ENCODE data around the gene CARHSP1.
"Not testable (repeated sequence)": the region's sequence is repeated elsewhere in the genome, so short reads cannot be mapped to it uniquely, and the experiment has no call there.

CARHSP1 gene

DNA sequence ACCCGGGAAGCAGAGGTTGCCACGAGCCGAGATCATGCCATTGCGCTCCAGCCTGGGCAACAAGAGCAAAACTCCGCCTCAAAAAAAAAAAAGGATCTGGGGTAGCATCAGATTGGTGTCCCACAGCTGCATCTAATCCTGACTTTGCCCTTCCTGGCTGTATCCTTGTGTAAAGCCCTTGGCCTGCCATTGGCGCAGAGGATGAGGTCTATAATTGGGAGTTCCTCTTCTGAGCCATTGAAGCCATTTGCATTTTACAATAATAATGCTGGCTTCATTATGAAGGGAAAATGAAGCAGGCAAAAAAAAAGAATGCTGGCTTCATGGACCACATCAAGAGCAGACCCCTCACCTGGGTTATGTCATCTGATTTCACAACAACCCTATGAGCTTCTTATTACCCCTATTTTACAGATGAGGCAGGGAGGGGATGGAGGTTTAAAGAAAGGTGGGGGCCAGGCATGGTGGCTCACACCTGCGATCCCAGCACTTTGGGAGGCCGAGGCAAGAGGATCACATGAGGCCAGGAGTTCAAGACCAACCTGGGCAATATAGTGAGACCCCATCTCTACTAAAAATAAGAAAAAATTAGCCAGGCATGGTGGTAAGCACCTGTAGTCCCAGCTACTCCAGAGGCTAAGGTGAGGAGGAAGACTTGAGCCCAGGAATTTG is 12.2 kb upstream of the CARHSP1 start:
- no peak for TF ChIP-seq SPI1 (IDR thresholded peaks at IDR 0.05; ENCODE audit: borderline replicate concordance, low read depth)
- TF ChIP-seq GABPA (IDR thresholded peaks at IDR 0.05; ENCODE audit: low read depth), result no peak
- TF ChIP-seq REST (IDR thresholded peaks at IDR 0.05; ENCODE audit: insufficient replicate concordance, low read depth), result no peak
- TF ChIP-seq CTCF (IDR thresholded peaks at IDR 0.05; ENCODE audit: insufficient read depth, low read length), result no peak
- TF ChIP-seq POLR2AphosphoS5 (IDR thresholded peaks at IDR 0.05; ENCODE audit: low read depth), result no peak
- H3K4me3 ChIP-seq (replicated peaks; ENCODE audit: insufficient read depth, low read length), result no peak overlapping the region
- peaks cover 12% of the 10 kb centered on the region for H3K27me3 ChIP-seq (ENCODE audit: insufficient read depth, poor library complexity, severe bottlenecking)
- no peak for DNase-seq (ENCODE audit: low read depth in 1 of 2, low spot score in 1 of 2)
- H3K27ac ChIP-seq (replicated peaks), result no peak overlapping the region

- TF ChIP-seq REST (IDR thresholded peaks at IDR 0.05; ENCODE audit: insufficient replicate concordance, low read depth), result no peak
- TF ChIP-seq POLR2AphosphoS5 (IDR thresholded peaks at IDR 0.05; ENCODE audit: low read depth), result no peak
- TF ChIP-seq CTCF (IDR thresholded peaks at IDR 0.05; ENCODE audit: insufficient read depth, low read length), result no peak
- no peak for TF ChIP-seq SPI1 (IDR thresholded peaks at IDR 0.05; ENCODE audit: borderline replicate concordance, low read depth)
- TF ChIP-seq GABPA (IDR thresholded peaks at IDR 0.05; ENCODE audit: low read depth), result no peak
- Histone ChIP-seq H3K27ac (replicated peaks) (no peak overlapping the region), H3K4me3 (replicated peaks; ENCODE audit: insufficient read depth, low read length) (no peak overlapping the region), H3K27me3 (ENCODE audit: insufficient read depth, poor library complexity, severe bottlenecking) (no peaks in the 10 kb centered on the region)
- no peak for DNase-seq (ENCODE audit: low read depth in 1 of 2, low spot score in 1 of 2)
Measured at GRCh38 chr16:8878523-8878911, 9.7 kb upstream of the CARHSP1 start.

DNA sequence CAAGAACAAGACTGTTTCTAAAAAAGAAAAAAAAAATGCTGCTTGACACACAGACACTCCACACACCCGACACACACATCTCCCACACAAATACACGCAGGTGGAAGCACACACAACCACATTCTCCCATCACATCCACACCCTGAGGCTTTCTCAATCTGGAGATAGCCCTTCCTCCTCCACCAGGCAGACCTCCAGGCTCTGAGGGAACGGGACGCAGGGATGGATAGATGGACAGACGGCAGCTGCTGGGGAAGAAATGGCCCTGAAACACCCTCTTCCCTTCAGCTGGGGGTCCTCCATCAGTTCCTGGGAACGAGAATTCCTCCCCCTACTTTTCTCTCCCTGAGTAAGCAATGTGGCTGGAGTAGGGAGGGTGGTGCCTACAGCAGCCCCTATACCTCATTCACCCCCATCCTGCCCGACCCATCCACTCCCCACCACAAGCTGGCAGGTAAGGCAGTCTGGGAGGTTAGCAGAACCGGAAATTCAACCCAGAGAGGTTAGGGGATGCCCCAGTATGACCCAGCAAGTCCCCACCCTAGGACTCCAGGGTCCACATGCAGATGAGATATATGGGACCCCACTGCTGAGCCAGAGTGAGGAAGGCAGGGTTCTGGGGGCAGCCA is 9.2 kb upstream of the CARHSP1 start:
- TF ChIP-seq SPI1 (IDR thresholded peaks at IDR 0.05; ENCODE audit: borderline replicate concordance, low read depth) (no peak), REST (IDR thresholded peaks at IDR 0.05; ENCODE audit: insufficient replicate concordance, low read depth) (no peak), GABPA (IDR thresholded peaks at IDR 0.05; ENCODE audit: low read depth) (no peak), CTCF (IDR thresholded peaks at IDR 0.05; ENCODE audit: insufficient read depth, low read length) (no peak), POLR2AphosphoS5 (IDR thresholded peaks at IDR 0.05; ENCODE audit: low read depth) (no peak)
- Histone ChIP-seq H3K4me3 (replicated peaks; ENCODE audit: insufficient read depth, low read length) (no peak overlapping the region), H3K27ac (replicated peaks) (no peak overlapping the region), H3K27me3 (ENCODE audit: insufficient read depth, poor library complexity, severe bottlenecking) (no peaks in the 10 kb centered on the region)
- no peak for DNase-seq (ENCODE audit: low read depth in 1 of 2, low spot score in 1 of 2)

DNA sequence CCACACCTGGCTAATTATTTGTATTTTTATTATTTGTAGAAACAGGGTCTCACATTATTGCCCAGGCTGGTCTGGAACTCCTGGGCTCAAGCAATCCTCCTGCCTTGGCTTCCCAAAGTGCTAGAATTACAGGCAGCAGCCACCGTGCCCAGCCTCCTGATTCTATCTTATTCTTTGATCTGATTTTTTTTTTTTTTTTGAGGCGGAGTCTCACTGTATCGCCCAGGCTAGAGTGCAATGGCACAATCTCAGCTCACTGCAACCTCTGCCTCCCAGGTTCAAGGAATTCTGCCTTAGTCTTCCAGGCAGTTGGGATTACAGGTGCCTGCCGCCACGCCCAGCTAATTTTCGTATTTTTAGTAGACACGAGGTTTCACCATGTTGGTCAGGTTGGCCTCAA is 6.5 kb upstream of the CARHSP1 start:
- not testable (repeated sequence) for H3K27me3 ChIP-seq (ENCODE audit: insufficient read depth, poor library complexity, severe bottlenecking); H3K27ac ChIP-seq (replicated peaks); DNase-seq (ENCODE audit: low read depth in 1 of 2, low spot score in 1 of 2); H3K4me3 ChIP-seq (replicated peaks; ENCODE audit: insufficient read depth, low read length)

Data from HL-60 (cell line).